ENCODE measurements around the gene TNS1. TPM values are rescaled to one million over a fixed set of nuclear protein-coding genes. Genes with fewer than 3 reads are reported as not detected.

TNS1 gene
- total RNA-seq, 1 experiment from 2014 or later: 6.2 TPM

DNA sequence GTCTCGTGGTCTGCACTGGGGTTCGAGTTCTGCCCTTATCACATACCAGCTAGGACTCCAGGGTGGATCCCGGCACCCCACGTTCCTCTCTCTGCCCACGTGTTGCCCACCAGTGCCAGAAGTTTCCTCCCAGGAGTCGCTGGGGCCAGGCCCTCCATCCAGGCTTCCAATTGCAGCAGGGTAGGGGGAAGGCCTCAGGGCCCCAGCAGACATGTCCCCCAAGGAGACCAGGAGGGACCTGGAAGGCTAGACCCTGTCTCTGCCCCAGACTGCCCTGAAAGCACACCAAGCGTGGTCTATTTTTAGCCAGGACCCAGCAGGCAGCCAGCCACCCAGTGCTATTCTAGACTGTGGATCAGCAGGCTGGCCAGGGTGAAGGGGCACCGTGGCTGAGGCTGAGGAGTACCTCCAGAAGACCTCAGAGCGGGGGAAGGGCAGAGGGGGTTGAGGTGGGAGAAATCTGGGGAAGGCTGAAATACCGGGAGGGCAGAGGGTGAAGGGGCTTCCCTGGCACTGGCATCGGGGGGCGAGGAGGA, 18.8 kb upstream of the TNS1 start (continued):
- TF ChIP-seq POLR2AphosphoS5 (IDR thresholded peaks at IDR 0.05; ENCODE audit: low read depth, low read length) (no peak), CBX3 (IDR thresholded peaks at IDR 0.05; ENCODE audit: low read depth) (no peak), CEBPB (IDR thresholded peaks at IDR 0.05; ENCODE audit: low read depth) (no peak), SP1 (IDR thresholded peaks at IDR 0.05; ENCODE audit: low read depth) (no peak), TCF7L2 (IDR thresholded peaks at IDR 0.05; ENCODE audit: borderline replicate concordance, extremely low read depth, insufficient read depth, insufficient read length) (no peak), EGR1 (IDR thresholded peaks at IDR 0.05; ENCODE audit: low read depth) (no peak), RAD21 (IDR thresholded peaks at IDR 0.05; ENCODE audit: low read depth) (no peak)

DNA sequence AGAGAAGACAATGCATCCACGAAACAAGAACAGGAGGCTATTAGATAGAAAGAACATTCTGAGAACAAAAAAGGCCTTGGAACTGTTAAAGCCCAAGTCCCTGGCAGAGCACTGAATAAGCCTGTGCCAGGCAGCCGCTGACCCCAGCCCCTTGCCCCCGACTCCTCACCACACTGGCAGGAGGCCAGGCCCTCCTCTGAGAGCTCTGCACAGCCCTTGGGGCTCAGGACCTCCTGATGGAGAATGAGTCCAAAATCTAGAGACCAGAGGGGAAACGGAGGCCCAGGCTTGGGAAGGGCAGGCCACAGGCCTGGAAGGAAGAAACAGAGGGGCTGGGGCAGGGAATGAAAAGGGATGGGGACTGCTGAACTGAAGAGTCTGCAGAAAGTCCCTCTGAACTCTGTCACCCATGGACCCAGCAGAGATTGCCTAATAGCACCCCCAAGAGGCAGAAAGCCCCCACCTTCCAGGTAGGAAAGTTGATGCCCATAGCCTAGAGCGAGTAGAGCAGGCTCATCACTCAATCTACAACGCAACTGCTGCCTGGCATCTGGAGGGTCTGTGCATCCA, 18.3 kb upstream of the TNS1 start:
- Histone ChIP-seq H3K4me2 (ENCODE audit: low read length) (no peak overlapping the region), H3K9me2 (ENCODE audit: insufficient read depth) (no peaks in the 10 kb centered on the region), H3K27ac (ENCODE audit: low read depth, low read length) (no peak overlapping the region), H3K9me3 (ENCODE audit: control insufficient read depth in 1 of 2, insufficient read depth in 1 of 2, low read depth in 1 of 2, low read length in 2 of 2) (no peaks in the 10 kb centered on the region), H3K4me1 (ENCODE audit: control insufficient read depth in 1 of 2, insufficient read depth in 2 of 2, low read length in 2 of 2) (no peaks in the 10 kb centered on the region), H3K27me3 (ENCODE audit: insufficient read depth, low read length) (no peaks in the 10 kb centered on the region), H2AFZ (ENCODE audit: low read depth, low read length, poor library complexity, severe bottlenecking) (no peak overlapping the region), H3K9ac (ENCODE audit: low read length) (no peak overlapping the region), H4K20me1 (ENCODE audit: insufficient read depth) (no peaks in the 10 kb centered on the region), H3K36me3 (ENCODE audit: control insufficient read depth in 1 of 2, insufficient read depth in 2 of 2, low read length in 2 of 2) (no peaks in the 10 kb centered on the region), H3K79me2 (ENCODE audit: insufficient read depth, low read length) (no peaks in the 10 kb centered on the region), H3K4me3 (replicated peaks in 1 of 2; ENCODE audit: low read depth in 1 of 2, low read length in 2 of 2) (no peak overlapping the region)
- ATAC-seq: no peak
- ChIA-PET POLR2A (no interaction called here), RAD21 (ENCODE audit: low non-redundant PET in 1 of 2, low total read pairs in 2 of 2, uncharacterized antibody in 2 of 2, unreplicated experiment in 2 of 2) (no interaction called here), CTCF (no interaction called here)
- no peak for TF ChIP-seq YY1 (IDR thresholded peaks at IDR 0.05; ENCODE audit: extremely low read depth, insufficient replicate concordance, low read depth, low read length)
- no peak for TF ChIP-seq EZH2phosphoT487 (IDR thresholded peaks at IDR 0.05; ENCODE audit: borderline replicate concordance)
- TF ChIP-seq POLR2A (IDR thresholded peaks at IDR 0.05; ENCODE audit: borderline replicate concordance, extremely low read depth, insufficient read depth, insufficient read length): no peak
- TF ChIP-seq SRF (IDR thresholded peaks at IDR 0.05; ENCODE audit: low read depth): no peak
- TF ChIP-seq, protein P1, sequence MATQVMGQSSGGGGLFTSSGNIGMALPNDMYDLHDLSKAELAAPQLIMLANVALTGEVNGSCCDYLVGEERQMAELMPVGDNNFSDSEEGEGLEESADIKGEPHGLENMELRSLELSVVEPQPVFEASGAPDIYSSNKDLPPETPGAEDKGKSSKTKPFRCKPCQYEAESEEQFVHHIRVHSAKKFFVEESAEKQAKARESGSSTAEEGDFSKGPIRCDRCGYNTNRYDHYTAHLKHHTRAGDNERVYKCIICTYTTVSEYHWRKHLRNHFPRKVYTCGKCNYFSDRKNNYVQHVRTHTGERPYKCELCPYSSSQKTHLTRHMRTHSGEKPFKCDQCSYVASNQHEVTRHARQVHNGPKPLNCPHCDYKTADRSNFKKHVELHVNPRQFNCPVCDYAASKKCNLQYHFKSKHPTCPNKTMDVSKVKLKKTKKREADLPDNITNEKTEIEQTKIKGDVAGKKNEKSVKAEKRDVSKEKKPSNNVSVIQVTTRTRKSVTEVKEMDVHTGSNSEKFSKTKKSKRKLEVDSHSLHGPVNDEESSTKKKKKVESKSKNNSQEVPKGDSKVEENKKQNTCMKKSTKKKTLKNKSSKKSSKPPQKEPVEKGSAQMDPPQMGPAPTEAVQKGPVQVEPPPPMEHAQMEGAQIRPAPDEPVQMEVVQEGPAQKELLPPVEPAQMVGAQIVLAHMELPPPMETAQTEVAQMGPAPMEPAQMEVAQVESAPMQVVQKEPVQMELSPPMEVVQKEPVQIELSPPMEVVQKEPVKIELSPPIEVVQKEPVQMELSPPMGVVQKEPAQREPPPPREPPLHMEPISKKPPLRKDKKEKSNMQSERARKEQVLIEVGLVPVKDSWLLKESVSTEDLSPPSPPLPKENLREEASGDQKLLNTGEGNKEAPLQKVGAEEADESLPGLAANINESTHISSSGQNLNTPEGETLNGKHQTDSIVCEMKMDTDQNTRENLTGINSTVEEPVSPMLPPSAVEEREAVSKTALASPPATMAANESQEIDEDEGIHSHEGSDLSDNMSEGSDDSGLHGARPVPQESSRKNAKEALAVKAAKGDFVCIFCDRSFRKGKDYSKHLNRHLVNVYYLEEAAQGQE (IDR thresholded peaks at IDR 0.05; ENCODE audit: low read depth): no peak
- TF ChIP-seq EGR1 (IDR thresholded peaks at IDR 0.05; ENCODE audit: low read depth): no peak
- TF ChIP-seq, protein P2, sequence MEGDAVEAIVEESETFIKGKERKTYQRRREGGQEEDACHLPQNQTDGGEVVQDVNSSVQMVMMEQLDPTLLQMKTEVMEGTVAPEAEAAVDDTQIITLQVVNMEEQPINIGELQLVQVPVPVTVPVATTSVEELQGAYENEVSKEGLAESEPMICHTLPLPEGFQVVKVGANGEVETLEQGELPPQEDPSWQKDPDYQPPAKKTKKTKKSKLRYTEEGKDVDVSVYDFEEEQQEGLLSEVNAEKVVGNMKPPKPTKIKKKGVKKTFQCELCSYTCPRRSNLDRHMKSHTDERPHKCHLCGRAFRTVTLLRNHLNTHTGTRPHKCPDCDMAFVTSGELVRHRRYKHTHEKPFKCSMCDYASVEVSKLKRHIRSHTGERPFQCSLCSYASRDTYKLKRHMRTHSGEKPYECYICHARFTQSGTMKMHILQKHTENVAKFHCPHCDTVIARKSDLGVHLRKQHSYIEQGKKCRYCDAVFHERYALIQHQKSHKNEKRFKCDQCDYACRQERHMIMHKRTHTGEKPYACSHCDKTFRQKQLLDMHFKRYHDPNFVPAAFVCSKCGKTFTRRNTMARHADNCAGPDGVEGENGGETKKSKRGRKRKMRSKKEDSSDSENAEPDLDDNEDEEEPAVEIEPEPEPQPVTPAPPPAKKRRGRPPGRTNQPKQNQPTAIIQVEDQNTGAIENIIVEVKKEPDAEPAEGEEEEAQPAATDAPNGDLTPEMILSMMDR (IDR thresholded peaks at IDR 0.05 in 2 of 3, conservative IDR thresholded peaks at IDR 0.05 in 1 of 3; ENCODE audit: borderline replicate concordance in 1 of 3, insufficient read depth in 1 of 3, low read depth in 2 of 3, low read length in 2 of 3): no peak
- intact Hi-C loops (cut with micrococcal nuclease): no loop called here
- no peak for DNase-seq (ENCODE audit: low read depth, low spot score)
- no TSS peak for BruUV-seq (replicated peaks)

All from HCT116 (cell line).